GM21360 (cell line): ENCODE measurements around the gene WNT9B.
"Not testable (repeated sequence)": the region's sequence is repeated elsewhere in the genome, so short reads cannot be mapped to it uniquely, and the experiment has no call there.

Source experiments
- ATAC-seq: cut with Tn5 transposase; IDR thresholded peaks from one replicate; pipeline ENCODE4 v1.9.1; 2021; ENCODE audit warnings: mild to moderate bottlenecking, moderate library complexity; ENCODE audit not compliant: unreplicated experiment

The WNT9B gene

DNA sequence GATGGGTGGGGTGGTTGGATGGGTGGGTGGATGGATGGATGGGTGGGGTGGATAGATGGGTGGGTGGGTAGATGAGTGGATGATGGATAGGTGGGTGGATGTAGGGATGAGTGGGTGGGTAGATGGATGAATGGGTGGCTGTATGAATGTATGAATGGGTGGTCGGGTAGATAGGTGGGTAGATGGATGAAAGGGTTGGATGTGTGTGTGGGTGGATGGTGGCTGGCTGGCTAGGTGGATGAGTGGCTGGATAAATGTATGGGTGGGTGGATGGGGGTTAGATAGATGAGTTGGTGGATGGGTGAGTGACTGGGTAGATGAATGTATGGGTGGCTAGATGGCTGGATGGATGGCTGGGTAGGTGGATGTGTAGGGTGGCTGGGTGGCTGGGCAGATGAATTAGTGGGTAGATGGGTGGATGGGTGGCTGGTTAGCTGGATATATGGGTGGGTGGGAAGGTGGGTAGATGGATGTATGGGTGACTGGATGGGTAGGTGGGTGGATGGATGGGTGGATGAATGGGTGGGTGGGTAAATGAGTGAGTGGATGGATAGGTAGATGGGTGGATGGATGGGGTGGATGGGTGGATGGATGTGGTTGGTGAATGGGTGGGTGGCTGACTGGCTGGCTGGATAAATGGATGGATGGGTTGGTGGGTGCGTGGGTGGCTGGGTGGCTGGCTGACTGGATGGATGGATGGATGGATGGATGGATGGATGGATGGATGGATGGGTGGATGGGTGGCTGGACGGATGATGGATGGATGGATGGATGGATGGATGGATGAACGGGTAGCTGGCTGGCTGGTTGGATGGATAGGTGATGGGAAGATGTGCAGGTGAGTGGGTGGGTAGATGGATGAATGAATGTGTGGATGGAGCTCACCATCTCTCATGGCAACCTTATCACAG, 52.6 kb downstream of the WNT9B start:
- ATAC-seq, result no peak

DNA sequence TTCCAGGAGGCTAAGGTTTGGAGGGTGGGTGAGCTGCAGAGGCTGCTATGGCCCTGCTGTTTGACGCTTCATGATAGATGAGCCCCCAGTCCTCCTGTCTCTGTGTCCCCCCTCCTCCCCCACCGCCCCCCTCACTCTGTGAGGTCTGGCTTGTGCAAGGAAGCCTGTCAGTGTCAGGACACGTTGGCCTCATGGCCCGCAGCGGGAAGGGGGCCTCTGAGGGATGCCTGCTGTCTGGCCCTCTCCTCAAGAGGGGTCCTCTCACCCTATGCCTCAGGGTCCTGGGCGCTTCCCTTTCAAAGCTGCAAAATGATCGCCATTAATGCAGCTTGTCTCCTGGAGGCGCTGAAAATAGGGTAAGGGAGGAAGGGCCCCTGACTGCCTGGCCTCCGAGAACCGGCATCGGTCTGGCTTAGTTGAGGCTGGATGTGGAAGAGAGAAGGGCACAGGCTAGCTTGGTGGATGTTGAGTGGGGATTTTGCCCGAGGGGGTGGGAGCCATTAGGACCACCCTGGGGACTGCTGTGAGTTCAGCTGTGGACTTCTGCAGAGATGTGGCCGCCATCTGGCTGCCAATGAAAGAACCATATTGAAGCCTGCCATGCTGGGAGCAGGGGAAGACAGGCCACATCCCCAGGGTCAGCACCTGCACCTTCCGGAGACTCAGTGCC, 56.8 kb downstream of the WNT9B start:
- no peak for ATAC-seq

- no peak for ATAC-seq
Measured at GRCh38 chr17:46910179-46910927, 59.0 kb downstream of the WNT9B start.

DNA sequence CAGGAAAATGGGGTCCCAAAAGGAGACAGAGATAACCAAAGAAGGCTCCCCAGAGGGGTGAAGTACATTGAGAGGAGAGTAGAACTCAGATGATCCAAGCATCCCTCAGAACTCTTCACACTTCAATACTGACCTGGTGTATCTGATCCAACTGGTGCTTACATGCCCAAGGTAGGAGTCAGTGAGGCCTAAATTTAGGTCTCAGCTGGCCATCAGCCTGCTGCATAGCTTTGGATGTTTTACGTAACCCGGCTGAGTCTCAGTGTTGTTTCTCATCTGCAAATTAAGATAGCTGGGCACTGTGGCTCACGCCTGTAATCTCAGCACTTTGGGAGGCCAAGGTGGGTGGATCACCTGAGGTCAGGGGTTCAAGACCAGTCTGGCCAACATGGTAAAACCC, 59.9 kb downstream of the WNT9B start:
- no peak for ATAC-seq

- ATAC-seq, result no peak
Measured at GRCh38 chr17:46915596-46915995, 64.2 kb downstream of the WNT9B start.

GRCh38 chr17:46916211-46916610, 64.8 kb downstream of the WNT9B start:
- no peak for ATAC-seq

DNA sequence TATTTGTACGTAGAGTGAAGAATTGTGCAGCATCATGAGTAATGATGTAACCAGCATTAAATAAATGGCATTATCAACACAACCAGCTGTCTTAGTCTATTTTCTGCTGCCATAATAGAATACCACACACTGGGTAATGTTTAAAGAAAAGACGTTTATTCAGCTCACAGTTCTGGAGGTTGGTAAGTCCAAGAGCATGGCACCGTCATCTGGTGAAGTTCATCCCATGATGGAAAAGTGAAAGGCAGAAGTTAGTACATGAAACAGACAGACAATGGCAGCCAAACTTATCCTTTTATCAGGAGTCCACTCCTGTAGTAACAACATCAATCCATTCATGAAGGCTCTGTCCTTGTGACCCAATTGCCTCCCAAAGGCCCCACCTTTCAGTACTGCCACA, 65.2 kb downstream of the WNT9B start:
- ATAC-seq, result no peak

DNA sequence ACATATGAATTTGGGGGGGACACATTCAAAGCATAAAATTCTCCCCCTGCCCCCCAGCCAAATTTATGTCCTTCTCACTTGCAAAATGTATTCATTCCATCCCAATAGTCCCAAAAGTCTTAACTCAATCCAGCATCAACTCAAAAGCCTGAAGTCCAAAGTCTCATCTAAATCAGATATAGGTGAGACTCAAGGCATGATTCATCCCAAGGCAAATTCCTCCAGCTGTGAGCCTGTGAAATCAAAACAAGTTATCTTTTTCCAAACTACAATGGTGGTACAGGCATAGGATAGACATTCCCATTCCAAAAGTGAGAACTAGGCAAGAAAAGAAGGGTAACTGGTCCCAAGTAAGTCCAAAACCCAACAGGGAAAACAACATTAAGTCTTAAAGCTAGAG, 65.7 kb downstream of the WNT9B start:
- ATAC-seq, result no peak

DNA sequence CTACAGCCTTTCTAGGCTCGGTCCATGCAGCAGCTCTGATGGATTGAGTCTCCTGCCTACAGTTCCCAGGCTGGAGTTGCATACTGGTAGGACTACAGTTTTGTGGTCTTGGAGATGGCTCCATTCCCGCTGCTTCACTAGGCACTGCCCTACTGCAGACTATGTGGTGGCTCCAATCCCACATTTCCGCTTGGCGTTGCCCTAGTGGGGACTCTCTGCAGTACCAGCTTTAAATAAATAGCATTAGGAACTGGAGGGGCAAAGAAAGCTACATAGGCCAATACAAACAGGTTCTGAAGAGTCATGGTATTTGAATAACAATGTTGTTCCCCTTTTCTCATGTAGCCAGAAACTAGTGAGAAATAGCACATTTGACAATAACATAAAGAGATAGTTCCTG, 66.1 kb downstream of the WNT9B start:
- no peak for ATAC-seq

DNA sequence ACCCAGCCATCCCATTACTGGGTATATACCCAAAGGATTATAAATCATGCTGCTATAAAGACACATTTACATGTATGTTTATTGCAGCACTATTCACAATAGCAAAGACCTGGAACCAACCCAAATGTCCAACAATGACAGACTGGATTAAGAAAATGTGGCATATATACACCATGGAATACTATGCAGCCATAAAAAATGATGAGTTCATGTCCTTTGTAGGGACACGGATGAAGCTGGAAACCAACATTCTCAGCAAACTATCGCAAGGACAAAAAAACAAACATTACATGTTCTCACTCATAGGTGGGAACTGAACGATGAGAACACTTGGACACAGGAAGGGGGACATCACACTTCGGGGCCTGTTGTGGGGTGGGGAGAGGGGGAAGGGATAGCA, 70.6 kb downstream of the WNT9B start:
- ATAC-seq, result not testable (repeated sequence)

DNA sequence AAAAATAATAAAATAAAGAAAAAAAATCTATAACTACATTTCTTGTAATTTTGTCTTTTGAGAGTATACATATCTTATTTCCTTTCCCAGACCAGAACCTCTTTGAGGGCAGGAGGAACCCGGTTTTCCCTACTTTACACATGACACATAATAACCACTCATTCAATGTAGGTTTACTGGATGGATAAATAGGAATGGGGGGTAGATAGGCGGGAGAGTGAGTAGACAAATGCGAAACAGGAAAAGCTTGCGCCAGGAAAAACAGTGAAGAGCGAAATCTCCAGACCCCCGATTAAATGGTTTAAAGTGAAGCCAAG, 71.1 kb downstream of the WNT9B start:
- no peak for ATAC-seq

GRCh38 chr17:46922804-46923635, 71.6 kb downstream of the WNT9B start, which contains the start of gene GOSR2:
GOSR2 (plus strand) TSS chr17:46923160; CDS start chr17:46923193, 33 bp downstream.
- ATAC-seq, result peak; percentile 89

- no peak for ATAC-seq
Measured at GRCh38 chr17:46925185-46925868, 73.9 kb downstream of the WNT9B start.

DNA sequence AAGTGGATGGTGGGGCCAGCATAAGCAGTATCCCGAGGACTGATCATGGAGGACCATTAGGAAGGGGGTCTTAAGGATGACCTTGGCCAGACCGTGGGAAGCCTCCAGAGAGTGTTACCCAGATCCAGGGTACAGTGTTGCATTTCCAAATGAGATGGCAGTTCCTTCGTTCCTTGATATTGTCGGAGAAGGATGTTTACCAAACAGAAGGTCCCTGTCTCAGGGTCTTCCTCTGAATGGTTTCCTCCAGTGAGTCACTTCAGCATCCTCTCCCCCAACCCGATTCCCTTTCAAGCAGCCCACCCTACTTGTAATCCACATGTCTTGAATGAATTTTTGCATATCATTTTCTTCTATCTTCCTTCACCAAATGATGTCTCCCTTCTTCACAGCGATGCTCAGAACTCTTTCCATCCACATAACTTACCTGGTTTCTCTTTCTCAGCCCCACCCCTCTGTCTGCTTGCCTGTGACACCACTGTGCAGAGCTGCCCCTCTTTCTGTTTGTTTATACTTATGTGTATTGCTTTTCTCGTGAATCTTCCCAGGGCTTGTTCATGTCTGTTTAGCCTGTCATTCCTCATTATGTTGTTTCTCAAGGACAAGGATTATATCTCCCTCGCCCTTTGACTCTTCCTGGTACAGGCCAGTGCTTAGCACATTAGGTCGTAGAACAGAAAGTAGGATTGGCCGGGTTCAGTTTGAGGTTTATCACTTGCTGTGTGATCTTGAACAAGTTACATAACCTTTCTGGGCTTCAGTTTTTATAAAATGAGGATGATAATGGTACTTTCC, 77.3 kb downstream of the WNT9B start:
- ATAC-seq, result no peak

GRCh38 chr17:46929413-46929812, 78.0 kb downstream of the WNT9B start:
- ATAC-seq, result no peak

DNA sequence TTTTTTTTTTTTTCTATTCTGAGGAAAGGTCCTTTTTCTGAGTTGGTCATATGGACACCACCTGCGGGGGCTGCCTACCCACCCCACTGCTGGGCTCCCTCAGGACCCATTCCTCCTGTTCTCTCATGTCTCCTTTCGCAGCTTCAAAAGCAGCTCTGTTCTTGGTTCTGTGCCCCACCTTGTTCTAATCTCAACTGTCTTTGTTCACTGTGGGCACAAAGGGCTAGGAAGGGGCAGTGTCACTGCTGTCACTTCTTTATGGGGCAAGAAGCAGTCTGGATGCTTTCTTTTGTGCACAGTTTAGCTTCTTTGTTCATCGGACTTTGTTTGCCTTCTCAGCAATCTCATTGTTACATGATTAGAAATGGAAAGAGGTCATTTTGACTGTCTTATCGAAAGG, 78.7 kb downstream of the WNT9B start:
- ATAC-seq, result no peak

DNA sequence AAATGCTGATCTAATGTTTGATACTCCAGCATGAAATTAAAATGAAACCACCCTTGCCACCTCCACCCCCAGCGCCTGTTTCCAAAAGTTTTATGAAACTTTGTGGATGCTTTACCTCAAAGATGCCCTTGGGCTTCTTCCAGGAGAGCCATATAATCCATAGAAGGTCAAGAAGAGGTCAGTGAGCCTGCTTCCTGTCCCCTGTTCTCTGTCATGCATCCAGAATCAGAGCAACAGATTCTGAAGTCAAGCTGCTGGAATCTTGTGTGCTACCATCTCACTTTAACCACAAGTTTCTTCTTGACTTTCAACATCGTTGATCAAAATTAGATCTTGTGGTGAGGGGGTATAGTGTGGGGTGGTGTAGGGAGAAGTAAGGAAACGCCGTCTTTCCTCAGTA, 80.2 kb downstream of the WNT9B start:
- ATAC-seq, result no peak

DNA sequence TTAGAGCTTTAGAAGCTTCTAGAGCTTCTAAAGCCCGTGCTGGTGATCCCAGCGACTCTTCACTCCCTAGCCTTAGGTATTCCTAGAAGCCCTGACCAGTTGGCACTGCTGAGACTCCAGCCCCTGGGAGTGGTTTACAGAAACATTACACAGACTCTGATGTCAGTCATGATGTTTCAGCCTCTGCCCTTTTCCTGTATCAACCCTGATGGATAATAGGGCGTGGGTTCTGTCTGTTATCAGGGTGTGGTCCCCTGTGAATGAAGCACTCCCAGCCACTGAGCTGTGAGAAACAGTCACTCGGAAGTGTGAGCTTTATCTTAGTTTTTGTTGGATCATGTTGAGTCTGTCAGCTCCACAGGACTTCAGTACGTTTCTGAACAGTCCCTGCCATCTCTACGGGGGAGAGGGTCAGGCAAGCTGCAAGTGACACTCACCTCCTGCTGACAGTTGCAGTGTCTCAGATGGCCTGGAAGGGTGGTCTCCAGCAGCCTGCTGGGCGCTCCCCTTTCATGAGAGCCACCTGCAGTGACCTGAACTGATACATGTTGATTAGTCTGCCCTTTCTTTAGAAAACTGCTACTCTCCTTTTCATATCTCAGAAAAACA, 84.4 kb downstream of the WNT9B start:
- no peak for ATAC-seq
